ENCODE measurements around the gene ITPR1.
A peak's percentile ranks its signal among the peaks of the same experiment; 100 is the strongest.

The ITPR1 gene

DNA sequence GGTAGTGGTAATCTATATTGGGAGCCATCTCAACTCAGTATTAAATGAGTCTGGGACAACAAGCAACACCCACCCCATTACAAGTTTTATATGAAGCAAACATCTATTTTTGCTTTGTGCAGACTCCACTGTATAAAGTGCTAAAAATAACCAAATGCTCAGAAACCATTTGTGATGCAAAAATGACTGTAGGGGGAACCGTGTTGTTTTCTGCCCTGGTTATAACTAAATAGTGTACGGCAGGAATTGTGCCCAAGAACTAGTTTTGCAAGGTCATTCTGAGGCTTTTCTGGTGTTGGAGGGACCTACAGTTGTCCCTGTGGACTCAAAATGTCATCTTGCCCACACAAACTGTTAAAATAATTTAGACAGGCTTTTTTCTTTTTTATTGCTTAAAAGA is 88.3 kb downstream of the ITPR1 start:
- TF ChIP-seq, protein P1, sequence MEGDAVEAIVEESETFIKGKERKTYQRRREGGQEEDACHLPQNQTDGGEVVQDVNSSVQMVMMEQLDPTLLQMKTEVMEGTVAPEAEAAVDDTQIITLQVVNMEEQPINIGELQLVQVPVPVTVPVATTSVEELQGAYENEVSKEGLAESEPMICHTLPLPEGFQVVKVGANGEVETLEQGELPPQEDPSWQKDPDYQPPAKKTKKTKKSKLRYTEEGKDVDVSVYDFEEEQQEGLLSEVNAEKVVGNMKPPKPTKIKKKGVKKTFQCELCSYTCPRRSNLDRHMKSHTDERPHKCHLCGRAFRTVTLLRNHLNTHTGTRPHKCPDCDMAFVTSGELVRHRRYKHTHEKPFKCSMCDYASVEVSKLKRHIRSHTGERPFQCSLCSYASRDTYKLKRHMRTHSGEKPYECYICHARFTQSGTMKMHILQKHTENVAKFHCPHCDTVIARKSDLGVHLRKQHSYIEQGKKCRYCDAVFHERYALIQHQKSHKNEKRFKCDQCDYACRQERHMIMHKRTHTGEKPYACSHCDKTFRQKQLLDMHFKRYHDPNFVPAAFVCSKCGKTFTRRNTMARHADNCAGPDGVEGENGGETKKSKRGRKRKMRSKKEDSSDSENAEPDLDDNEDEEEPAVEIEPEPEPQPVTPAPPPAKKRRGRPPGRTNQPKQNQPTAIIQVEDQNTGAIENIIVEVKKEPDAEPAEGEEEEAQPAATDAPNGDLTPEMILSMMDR (conservative IDR thresholded peaks at IDR 0.05; ENCODE audit: low read depth): no peak
- ChIA-PET POLR2A (ENCODE audit: low non-redundant PET) (no interaction called here), CTCF (no interaction called here)
- DNase-seq (ENCODE audit: low spot score): no peak
- H3K27ac ChIP-seq: no peak overlapping the region

DNA sequence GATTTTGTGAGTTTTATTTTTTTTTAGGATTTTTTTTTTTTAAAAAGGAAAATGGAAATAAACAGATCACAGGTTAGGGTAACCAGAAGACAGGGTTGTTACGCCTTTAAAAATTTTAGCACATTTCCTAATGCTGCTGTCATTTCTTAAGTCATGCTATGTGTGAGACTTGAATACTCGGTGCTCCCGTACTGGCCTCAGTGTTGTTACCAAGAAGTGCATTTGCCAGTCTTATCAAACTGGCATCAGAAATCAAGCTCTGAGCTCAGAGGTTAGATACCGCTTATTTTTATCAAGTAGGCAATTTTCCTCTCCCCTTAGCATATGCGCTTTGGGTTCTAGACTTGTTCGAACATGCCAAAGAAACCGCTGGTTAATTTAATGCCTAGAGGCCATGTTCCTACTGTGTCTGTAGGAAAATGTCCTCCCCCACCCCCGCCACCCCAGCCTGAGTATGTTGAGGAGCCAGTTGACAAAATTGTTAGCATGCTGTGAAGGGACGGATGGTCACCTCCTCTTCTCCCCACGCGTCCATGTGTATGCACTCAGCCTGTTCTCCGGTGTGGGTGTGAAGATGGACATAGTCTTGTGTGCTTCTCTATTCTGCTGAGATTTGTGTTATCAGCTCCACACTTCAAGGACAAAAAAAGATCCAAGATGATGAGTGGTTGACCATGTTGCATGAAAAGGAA is 88.9 kb downstream of the ITPR1 start:
- DNase-seq (ENCODE audit: low spot score): peak; percentile 33
- TF ChIP-seq, protein P1 (conservative IDR thresholded peaks at IDR 0.05; ENCODE audit: low read depth): no peak
- ChIA-PET POLR2A (ENCODE audit: low non-redundant PET) (no interaction called here), CTCF (interaction anchor here (0.6 kb wide), 1 partner anchor 62 kb away, joined by 5 read pairs; no protein-coding TSS in a partner anchor)
- no peak overlapping the region for H3K27ac ChIP-seq

DNA sequence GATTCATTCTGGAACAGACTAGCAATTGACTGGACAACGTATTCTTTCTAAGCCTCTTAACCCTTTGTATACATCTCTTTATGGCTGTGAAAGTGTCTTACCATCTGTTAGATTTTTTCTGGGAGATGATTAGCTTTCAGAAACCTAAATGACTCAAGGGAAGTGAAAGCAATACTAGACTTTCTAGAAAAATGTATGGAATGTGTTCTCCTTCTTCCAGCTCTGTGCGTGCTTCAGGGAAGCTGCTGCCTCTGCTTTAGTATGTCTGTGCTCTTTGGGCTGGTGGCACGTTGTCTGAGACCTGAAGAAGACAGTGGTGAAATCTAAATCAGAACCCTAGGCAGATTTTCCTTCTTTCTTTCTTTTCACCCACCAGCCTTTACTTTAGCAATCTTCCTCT is 89.5 kb downstream of the ITPR1 start:
- DNase-seq (ENCODE audit: low spot score): no peak
- ChIA-PET POLR2A (ENCODE audit: low non-redundant PET) (no interaction called here), CTCF (interaction anchor here (0.6 kb wide), 1 partner anchor 63 kb away, joined by 5 read pairs; no protein-coding TSS in a partner anchor)
- TF ChIP-seq, protein P1 (conservative IDR thresholded peaks at IDR 0.05; ENCODE audit: low read depth): no peak
- no peak overlapping the region for H3K27ac ChIP-seq

DNA sequence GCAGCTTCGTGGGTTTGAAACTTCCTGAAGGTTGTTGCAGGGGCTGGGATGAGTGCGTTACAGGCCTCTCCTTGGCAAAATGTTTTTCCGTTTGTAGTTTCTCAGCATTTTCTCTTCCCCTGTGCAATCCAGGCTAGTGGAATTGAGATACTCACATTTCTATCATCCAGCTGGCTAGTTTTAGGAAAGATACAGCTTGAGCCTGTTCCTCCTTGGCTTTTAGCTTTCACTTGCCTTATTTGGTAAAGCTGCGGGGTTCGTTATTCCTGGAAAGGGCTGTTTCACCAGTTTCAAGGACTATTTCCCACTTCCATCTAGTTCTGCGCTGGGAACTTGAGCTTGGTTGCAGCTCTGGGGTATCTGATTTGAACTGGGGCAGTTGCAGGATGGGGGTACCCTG is 90.3 kb downstream of the ITPR1 start:
- ChIA-PET CTCF (no interaction called here), POLR2A (ENCODE audit: low non-redundant PET) (no interaction called here)
- TF ChIP-seq, protein P1 (conservative IDR thresholded peaks at IDR 0.05; ENCODE audit: low read depth): no peak
- H3K27ac ChIP-seq: no peak overlapping the region
- DNase-seq (ENCODE audit: low spot score): no peak

DNA sequence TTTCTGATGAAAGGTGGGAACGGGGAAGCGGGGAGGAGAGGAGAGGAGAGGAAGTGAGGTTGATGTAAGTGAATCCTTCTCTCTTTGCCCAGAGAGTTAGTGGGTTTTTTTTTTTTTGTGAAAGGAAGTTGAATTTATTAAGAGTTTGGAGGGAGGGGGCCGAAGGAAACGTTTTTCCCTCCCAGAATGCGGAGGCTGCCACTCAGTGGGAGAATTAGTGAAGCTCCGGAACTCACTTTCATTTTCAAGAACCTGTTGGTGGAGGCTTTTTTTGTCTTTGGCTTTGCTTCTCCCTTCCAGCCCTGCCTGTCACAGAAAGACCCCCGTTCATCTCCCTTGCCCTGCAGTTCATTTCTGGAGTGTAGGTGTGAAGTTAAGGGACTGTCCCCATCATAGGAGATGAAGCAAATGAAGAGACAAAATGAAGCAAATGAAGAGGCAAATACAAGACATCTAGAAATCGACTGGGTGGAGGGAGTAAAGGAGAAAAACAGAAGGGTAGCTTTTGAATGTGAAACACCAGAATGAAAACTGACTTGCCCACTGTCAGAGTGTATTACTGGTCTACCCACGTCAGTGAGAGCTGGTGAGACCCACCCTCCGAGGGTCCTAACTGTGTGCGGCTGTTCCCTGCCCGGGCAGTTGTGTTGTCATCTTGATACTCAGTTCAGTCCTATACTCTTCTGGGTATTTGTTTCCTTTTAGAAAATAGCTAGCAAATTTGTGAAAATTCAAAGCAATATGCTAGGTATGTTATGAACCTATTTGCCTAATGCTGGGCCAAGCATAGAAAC is 91.5 kb downstream of the ITPR1 start:
- H3K27ac ChIP-seq: no peak overlapping the region
- POLR2A ChIA-PET (ENCODE audit: low non-redundant PET): interaction anchor here (0.6 kb wide), 1 partner anchor 91 kb away, joined by 4 read pairs; no protein-coding TSS in a partner anchor

DNA sequence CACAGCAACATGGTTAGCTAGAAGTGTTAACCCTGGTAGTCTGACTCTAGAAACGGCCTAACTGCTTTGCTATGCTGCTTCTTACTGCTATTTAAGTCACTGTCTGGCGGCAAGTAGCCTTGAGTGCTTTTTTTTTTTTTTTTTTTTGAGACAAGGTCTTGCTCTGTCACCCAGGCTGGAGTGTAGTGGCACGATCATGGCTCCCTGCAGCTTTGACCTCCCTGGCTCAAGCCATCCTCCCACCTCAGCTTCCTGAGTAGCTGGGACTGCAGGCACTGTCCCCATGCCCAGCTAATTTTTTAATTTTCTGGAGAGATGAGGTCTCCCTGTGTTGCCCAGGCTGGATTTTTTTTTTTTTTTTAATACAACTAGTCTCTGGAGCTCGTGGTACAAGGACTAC is 93.2 kb downstream of the ITPR1 start:
- H3K27ac ChIP-seq: no peak overlapping the region
- POLR2A ChIA-PET (ENCODE audit: low non-redundant PET): interaction anchor here (0.7 kb wide), 1 partner anchor 125 kb away, joined by 3 read pairs; no protein-coding TSS in a partner anchor
- TF ChIP-seq, protein P1 (conservative IDR thresholded peaks at IDR 0.05; ENCODE audit: low read depth): no peak
- DNase-seq (ENCODE audit: low spot score): no peak
- CTCF ChIA-PET: interaction anchor here (0.6 kb wide), 1 partner anchor 248 kb away, joined by 6 read pairs; no protein-coding TSS in a partner anchor

More for the DNA sequence above, 91.5 kb downstream of the ITPR1 start:
- TF ChIP-seq, protein P1 (conservative IDR thresholded peaks at IDR 0.05; ENCODE audit: low read depth): no peak
- DNase-seq (ENCODE audit: low spot score): no peak
- CTCF ChIA-PET: no interaction called here
